Measurements from ENCODE around the gene MACROD2.

Gene MACROD2

GRCh38 chr20:15627501-15627903, 1632.2 kb downstream of the MACROD2 start:
- TF ChIP-seq CTCF (IDR thresholded peaks at IDR 0.05; ENCODE audit: low read depth, low read length, missing control alignments), result no peak
- H3K4me3 ChIP-seq (replicated peaks; ENCODE audit: low read depth, low read length), result no peak overlapping the region
- no peak for DNase-seq (ENCODE audit: extremely low read depth, low read depth)

GRCh38 chr20:15628851-15629353, 1633.6 kb downstream of the MACROD2 start:
- no peak for DNase-seq (ENCODE audit: extremely low read depth, low read depth)
- no peak overlapping the region for H3K4me3 ChIP-seq (replicated peaks; ENCODE audit: low read depth, low read length)
- TF ChIP-seq CTCF (IDR thresholded peaks at IDR 0.05; ENCODE audit: low read depth, low read length, missing control alignments), result no peak

- H3K4me3 ChIP-seq (replicated peaks; ENCODE audit: low read depth, low read length), result no peak overlapping the region
- no peak for DNase-seq (ENCODE audit: extremely low read depth, low read depth)
- TF ChIP-seq CTCF (IDR thresholded peaks at IDR 0.05; ENCODE audit: low read depth, low read length, missing control alignments), result no peak
Observed at GRCh38 chr20:15630360-15630759, 1635.0 kb downstream of the MACROD2 start.

- no peak overlapping the region for H3K4me3 ChIP-seq (replicated peaks; ENCODE audit: low read depth, low read length)
- TF ChIP-seq CTCF (IDR thresholded peaks at IDR 0.05; ENCODE audit: low read depth, low read length, missing control alignments), result no peak
- no peak for DNase-seq (ENCODE audit: extremely low read depth, low read depth)
Observed at GRCh38 chr20:15632680-15633079, 1637.4 kb downstream of the MACROD2 start.

- no peak for DNase-seq (ENCODE audit: extremely low read depth, low read depth)
- no peak for TF ChIP-seq CTCF (IDR thresholded peaks at IDR 0.05; ENCODE audit: low read depth, low read length, missing control alignments)
- H3K4me3 ChIP-seq (replicated peaks; ENCODE audit: low read depth, low read length), result no peak overlapping the region
Observed at GRCh38 chr20:15634102-15634501, 1638.8 kb downstream of the MACROD2 start.

- no peak for DNase-seq (ENCODE audit: extremely low read depth, low read depth)
- TF ChIP-seq CTCF (IDR thresholded peaks at IDR 0.05; ENCODE audit: low read depth, low read length, missing control alignments), result no peak
- H3K4me3 ChIP-seq (replicated peaks; ENCODE audit: low read depth, low read length), result no peak overlapping the region
Observed at GRCh38 chr20:15637546-15637945, 1642.2 kb downstream of the MACROD2 start.

Data from HFF-Myc (cell line).